ENCODE results near the gene WDCP.

DNA sequence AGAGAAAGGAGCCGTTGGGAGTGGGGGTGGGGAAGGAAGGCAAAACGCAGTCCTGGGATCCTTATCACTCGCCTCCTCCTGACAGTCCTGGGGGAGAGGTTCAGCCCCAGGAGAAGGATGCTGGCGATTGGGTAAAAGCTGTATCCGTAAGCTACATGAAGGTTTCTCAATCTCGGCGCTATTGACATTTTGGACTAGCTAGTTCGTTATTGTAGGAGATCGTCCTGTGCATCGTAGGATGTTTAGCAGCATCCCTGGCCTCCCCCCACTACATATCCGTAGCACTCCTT lies 38.0 kb upstream of the WDCP start:
- TF ChIP-seq ARNTL (CRISPR knock-in tag; IDR thresholded peaks at IDR 0.05; ENCODE audit: borderline replicate concordance, low read depth) (no peak), ZNF565 (CRISPR knock-in tag; conservative IDR thresholded peaks at IDR 0.05; ENCODE audit: low read depth) (no peak), RARB (CRISPR knock-in tag; IDR thresholded peaks at IDR 0.05) (no peak)
- TF ChIP-seq, protein P1, sequence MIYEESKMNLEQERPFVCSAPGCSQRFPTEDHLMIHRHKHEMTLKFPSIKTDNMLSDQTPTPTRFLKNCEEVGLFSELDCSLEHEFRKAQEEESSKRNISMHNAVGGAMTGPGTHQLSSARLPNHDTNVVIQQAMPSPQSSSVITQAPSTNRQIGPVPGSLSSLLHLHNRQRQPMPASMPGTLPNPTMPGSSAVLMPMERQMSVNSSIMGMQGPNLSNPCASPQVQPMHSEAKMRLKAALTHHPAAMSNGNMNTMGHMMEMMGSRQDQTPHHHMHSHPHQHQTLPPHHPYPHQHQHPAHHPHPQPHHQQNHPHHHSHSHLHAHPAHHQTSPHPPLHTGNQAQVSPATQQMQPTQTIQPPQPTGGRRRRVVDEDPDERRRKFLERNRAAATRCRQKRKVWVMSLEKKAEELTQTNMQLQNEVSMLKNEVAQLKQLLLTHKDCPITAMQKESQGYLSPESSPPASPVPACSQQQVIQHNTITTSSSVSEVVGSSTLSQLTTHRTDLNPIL (CRISPR knock-in tag; IDR thresholded peaks at IDR 0.05; ENCODE audit: low read depth), result no peak
